ENCODE measurements around the gene SPRR1A.

SPRR1A gene

GRCh38 chr1:153028766-153029165, 44.9 kb downstream of the SPRR1A start:
- no peak for DNase-seq (ENCODE audit: low read depth)

- DNase-seq (ENCODE audit: low read depth), result no peak
Observed at GRCh38 chr1:153030895-153031294, 47.0 kb downstream of the SPRR1A start, which contains the start of gene SPRR1B. TSS of gene SPRR1B (plus strand) at chr1:153031203. CDS start at chr1:153032346, 1,143 bp downstream.

GRCh38 chr1:153032073-153032472, 48.2 kb downstream of the SPRR1A start:
- no peak for DNase-seq (ENCODE audit: low read depth)

GRCh38 chr1:153032677-153033308, 48.9 kb downstream of the SPRR1A start:
- no peak for DNase-seq (ENCODE audit: low read depth)

GRCh38 chr1:153035211-153035610, 51.3 kb downstream of the SPRR1A start:
- no peak for DNase-seq (ENCODE audit: low read depth)

All from stimulated activated CD8-positive, alpha-beta memory T cell treated with anti-CD3 and anti-CD28 coated beads, Interleukin-4, amount 100 ng/mL, for 24 hours (primary cell).